Vagina (tissue), 2 donors: Measurements from ENCODE around the gene SMG1. TPM values are rescaled to one million over a fixed set of nuclear protein-coding genes. Genes with fewer than 3 reads are reported as not detected.

ENCODE experiments used
- DNase-seq, 2 donors: peaks; one replicate each; pipeline ENCODE4 v3.0.0-alpha.2; 2017; ENCODE audit errors: extremely low spot score in 2 of 2
- H3K27ac ChIP-seq: fragments of 200-600 bp; sonication (generic); one replicate; pipeline ENCODE4 v1.5.1; 2019
- H3K27me3 ChIP-seq: fragments of 200-600 bp; sonication (generic); one replicate; pipeline ENCODE4 v1.5.1; 2019
- H3K36me3 ChIP-seq, 2 donors: fragments of 200-600 bp; sonication (generic); one replicate each; pipeline ENCODE4 v1.5.1; 2017 to 2019
- H3K4me1 ChIP-seq: fragments of 200-600 bp; sonication (generic); one replicate; pipeline ENCODE4 v1.5.1; 2019
- H3K4me3 ChIP-seq, 2 donors: fragments of 200-600 bp; sonication (generic); 1 replicate in 1 of 2; 2 replicates in 1 of 2; pipeline ENCODE4 v1.5.1; 2016 to 2019
- H3K9me3 ChIP-seq: fragments of 200-600 bp; sonication (generic); one replicate; pipeline ENCODE4 v1.5.1; 2019
- CTCF ChIP-seq, 3 experiments: fragments of 450-650 bp in 2 of 3; fragments of 200-600 bp in 1 of 3; sonication (generic) in 1 of 3; IDR thresholded peaks; one replicate each; pipeline ENCODE4 v1.5.1; 2017 to 2019; ENCODE audit warnings: antibody characterized with exemption in 3 of 3, mild to moderate bottlenecking in 2 of 3, moderate library complexity in 2 of 3
- POLR2A ChIP-seq, 2 donors: fragments of 450-650 bp; IDR thresholded peaks; one replicate each; pipeline ENCODE4 v1.6.1; 2017; ENCODE audit warnings: antibody characterized with exemption in 2 of 2, mild to moderate bottlenecking in 2 of 2, moderate library complexity in 2 of 2
- POLR2AphosphoS5 ChIP-seq, 2 donors: sonication (generic); formaldehyde crosslinking; IDR thresholded peaks; one replicate each; pipeline ENCODE4 v1.9.0; 2017; ENCODE audit warnings: antibody characterized with exemption in 2 of 2, mild to moderate bottlenecking in 2 of 2, low read depth in 1 of 2; ENCODE audit not compliant: insufficient read depth in 1 of 2
- intact Hi-C: fragments of 100-400 bp; cut with DNase I; formaldehyde crosslinking; loops from one replicate; pipeline ENCODE4 v1.15.1; 2023
- total RNA-seq: library from RNA; depleted of rRNA; stranded (reverse); fragments of >200 nt; gene quantifications from one replicate; pipeline ENCODE4 v1.2.3, GENCODE V29; 2016

SMG1 gene
- total RNA-seq, 1 donor from 2014 or later: 106 TPM

- Histone ChIP-seq H3K4me1 (peaks cover 34% of the 10 kb centered on the region), H3K27ac (no peak overlapping the region), H3K9me3 (no peaks in the 10 kb centered on the region), H3K27me3 (no peaks in the 10 kb centered on the region), H3K36me3 (peaks cover 3 to 13% of the 10 kb centered on the region in 2 donors), H3K4me3 (no peak overlapping the region)
- intact Hi-C loops: loop anchor here (10.0 kb wide), 1 partner anchor 151 kb away; no protein-coding TSS in a partner anchor
- no peak for DNase-seq
- TF ChIP-seq CTCF (IDR thresholded peaks at IDR 0.05) (no peak), POLR2AphosphoS5 (IDR thresholded peaks at IDR 0.05; ENCODE audit: insufficient read depth in 1 of 2, low read depth in 1 of 2) (no peak), POLR2A (IDR thresholded peaks at IDR 0.05) (no peak)
These were observed 122.4 kb downstream of the SMG1 start for GRCh38 chr16:18803569-18804462.

GRCh38 chr16:18802767-18803343 is 123.4 kb downstream of the SMG1 start:
- intact Hi-C loops: loop anchor here (10.0 kb wide), 1 partner anchor 152 kb away; no protein-coding TSS in a partner anchor
- DNase-seq: no peak
- no peaks in the 10 kb centered on the region for H3K27me3 ChIP-seq
- no peaks in the 10 kb centered on the region for H3K9me3 ChIP-seq
- TF ChIP-seq POLR2AphosphoS5 (IDR thresholded peaks at IDR 0.05; ENCODE audit: insufficient read depth in 1 of 2, low read depth in 1 of 2): no peak
- no peak overlapping the region for H3K4me3 ChIP-seq
- no peak overlapping the region for H3K27ac ChIP-seq
- H3K4me1 ChIP-seq: peaks cover 38% of the 10 kb centered on the region
- peaks cover 3 to 8% of the 10 kb centered on the region in 2 donors for H3K36me3 ChIP-seq

- intact Hi-C loops: loop anchor here (10.0 kb wide), 1 partner anchor 153 kb away; no protein-coding TSS in a partner anchor
- Histone ChIP-seq H3K36me3 (peaks cover 0 to 4% of the 10 kb centered on the region in 2 donors), H3K27me3 (no peaks in the 10 kb centered on the region), H3K27ac (peak within 1 kb of the TSS; percentile 89), H3K4me1 (peaks cover 38% of the 10 kb centered on the region), H3K4me3 (peak within 1 kb of the TSS; percentile 88 to 98), H3K9me3 (no peaks in the 10 kb centered on the region)
- TF ChIP-seq CTCF (IDR thresholded peaks at IDR 0.05) (peak; percentile 80 to 93 (median 84)), POLR2A (IDR thresholded peaks at IDR 0.05) (peak; percentile 72 to 97), POLR2AphosphoS5 (IDR thresholded peaks at IDR 0.05; ENCODE audit: insufficient read depth in 1 of 2, low read depth in 1 of 2) (peak; percentile 98 to 99)
- DNase-seq: peak; percentile 98 to 99
These were observed 124.8 kb downstream of the SMG1 start, which contains the start of gene ARL6IP1 for GRCh38 chr16:18801145-18801972. TSS of gene ARL6IP1 (minus strand) at chr16:18801549. CDS start at chr16:18801466, 83 bp downstream.

GRCh38 chr16:18800775-18801144 is 125.4 kb downstream of the SMG1 start:
- no peaks in the 10 kb centered on the region for H3K27me3 ChIP-seq
- peaks cover 0 to 10% of the 10 kb centered on the region in 2 donors for H3K36me3 ChIP-seq
- TF ChIP-seq POLR2AphosphoS5 (IDR thresholded peaks at IDR 0.05; ENCODE audit: insufficient read depth in 1 of 2, low read depth in 1 of 2) (no peak), POLR2A (IDR thresholded peaks at IDR 0.05) (no peak), CTCF (IDR thresholded peaks at IDR 0.05) (no peak)
- DNase-seq: no peak
- intact Hi-C loops: loop anchor here (10.0 kb wide), 1 partner anchor 154 kb away; no protein-coding TSS in a partner anchor
- peaks cover 38% of the 10 kb centered on the region for H3K4me1 ChIP-seq
- no peaks in the 10 kb centered on the region for H3K9me3 ChIP-seq
- H3K4me3 ChIP-seq: peak overlapping the region; percentile 88 to 98
- peak overlapping the region; percentile 89 for H3K27ac ChIP-seq

GRCh38 chr16:18800293-18800692 is 125.9 kb downstream of the SMG1 start:
- no peaks in the 10 kb centered on the region for H3K9me3 ChIP-seq
- H3K36me3 ChIP-seq: peaks cover 0 to 15% of the 10 kb centered on the region in 2 donors
- TF ChIP-seq POLR2AphosphoS5 (IDR thresholded peaks at IDR 0.05; ENCODE audit: insufficient read depth in 1 of 2, low read depth in 1 of 2) (no peak), CTCF (IDR thresholded peaks at IDR 0.05) (no peak), POLR2A (IDR thresholded peaks at IDR 0.05) (no peak)
- H3K4me3 ChIP-seq: peak overlapping the region; percentile 88 to 98
- intact Hi-C loops: loop anchor here (10.0 kb wide), 1 partner anchor 155 kb away; no protein-coding TSS in a partner anchor
- H3K4me1 ChIP-seq: peaks cover 38% of the 10 kb centered on the region
- H3K27ac ChIP-seq: peak overlapping the region; percentile 89
- H3K27me3 ChIP-seq: no peaks in the 10 kb centered on the region
- no peak for DNase-seq
